Iris pigment epithelial cell (primary cell): ENCODE data around the gene CDKN2AIP.

Source experiments
- DNase-seq: peaks from one replicate; pipeline ENCODE4 v3.0.0-alpha.2; 2011; ENCODE audit warnings: low read depth

Gene CDKN2AIP, protein sequence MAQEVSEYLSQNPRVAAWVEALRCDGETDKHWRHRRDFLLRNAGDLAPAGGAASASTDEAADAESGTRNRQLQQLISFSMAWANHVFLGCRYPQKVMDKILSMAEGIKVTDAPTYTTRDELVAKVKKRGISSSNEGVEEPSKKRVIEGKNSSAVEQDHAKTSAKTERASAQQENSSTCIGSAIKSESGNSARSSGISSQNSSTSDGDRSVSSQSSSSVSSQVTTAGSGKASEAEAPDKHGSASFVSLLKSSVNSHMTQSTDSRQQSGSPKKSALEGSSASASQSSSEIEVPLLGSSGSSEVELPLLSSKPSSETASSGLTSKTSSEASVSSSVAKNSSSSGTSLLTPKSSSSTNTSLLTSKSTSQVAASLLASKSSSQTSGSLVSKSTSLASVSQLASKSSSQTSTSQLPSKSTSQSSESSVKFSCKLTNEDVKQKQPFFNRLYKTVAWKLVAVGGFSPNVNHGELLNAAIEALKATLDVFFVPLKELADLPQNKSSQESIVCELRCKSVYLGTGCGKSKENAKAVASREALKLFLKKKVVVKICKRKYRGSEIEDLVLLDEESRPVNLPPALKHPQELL

GRCh38 chr4:183444214-183445096 is at the start of gene CDKN2AIP:
TSS of gene CDKN2AIP (plus strand) at chr4:183444636. CDS start at chr4:183444798, 162 bp downstream.
- DNase-seq: peak; percentile 91

DNA sequence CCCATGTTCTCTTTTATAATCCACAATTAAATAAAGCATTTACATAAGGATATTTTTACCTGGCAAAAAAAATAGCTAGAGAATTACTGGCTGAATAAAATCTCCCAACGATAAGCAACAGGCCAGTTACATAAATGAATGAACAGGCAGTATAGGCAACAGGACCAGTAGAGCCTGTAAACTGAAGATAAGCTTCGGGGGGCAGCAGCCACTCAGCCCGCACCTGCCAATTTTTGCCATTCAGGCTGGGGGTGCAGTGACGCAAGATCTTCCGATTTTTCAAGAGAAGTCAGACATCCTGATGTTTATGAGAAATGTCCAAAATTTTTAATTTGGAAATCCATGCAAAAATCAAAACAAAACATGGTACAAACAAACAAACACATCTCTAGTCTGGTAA is 49.0 kb upstream of the CDKN2AIP start:
- no peak for DNase-seq

DNA sequence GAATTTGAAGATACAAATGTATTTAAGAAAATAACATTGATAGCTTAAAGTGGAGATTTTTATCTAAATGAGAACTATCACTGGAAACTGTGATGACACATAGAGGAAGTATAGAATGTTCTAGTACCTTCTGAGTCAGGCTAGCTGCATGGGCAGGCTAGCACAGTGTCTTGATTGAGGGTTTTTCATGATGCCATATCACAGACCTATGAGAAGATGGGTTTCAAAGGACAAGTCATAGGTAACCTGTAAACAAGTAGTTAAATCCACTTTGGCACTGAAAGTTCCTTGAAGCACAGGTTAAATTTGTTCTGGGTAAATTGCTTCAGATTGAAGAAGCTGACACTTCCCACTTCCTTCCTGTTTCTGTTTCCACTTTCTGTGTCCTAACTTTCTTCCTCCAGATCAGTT is 48.2 kb upstream of the CDKN2AIP start:
- DNase-seq: peak; percentile 36

- DNase-seq: no peak
These were observed 46.6 kb upstream of the CDKN2AIP start for GRCh38 chr4:183397741-183398297.

GRCh38 chr4:183398298-183399125 is 45.9 kb upstream of the CDKN2AIP start:
- peak; percentile 80 for DNase-seq

GRCh38 chr4:183399126-183399522 is 45.3 kb upstream of the CDKN2AIP start:
- no peak for DNase-seq

DNA sequence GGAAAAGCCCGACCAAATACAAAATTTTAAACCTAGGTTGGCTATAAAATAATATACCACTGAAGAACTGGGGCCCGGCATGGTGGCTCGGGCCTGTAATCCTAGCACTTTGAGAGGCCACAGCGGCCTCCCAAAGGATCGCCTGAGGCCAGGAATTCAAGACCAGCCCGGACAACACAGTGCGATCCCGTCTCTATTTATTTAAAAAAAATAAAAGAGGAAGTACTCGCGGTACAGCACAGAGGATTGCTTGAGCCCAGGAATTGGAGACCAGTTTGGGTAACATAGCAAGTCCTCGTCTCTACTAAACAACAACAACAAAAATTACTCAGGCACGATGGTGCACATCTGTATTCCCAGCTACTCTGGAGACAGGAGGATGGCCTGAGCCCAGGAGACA is 44.8 kb upstream of the CDKN2AIP start:
- DNase-seq: no peak

DNA sequence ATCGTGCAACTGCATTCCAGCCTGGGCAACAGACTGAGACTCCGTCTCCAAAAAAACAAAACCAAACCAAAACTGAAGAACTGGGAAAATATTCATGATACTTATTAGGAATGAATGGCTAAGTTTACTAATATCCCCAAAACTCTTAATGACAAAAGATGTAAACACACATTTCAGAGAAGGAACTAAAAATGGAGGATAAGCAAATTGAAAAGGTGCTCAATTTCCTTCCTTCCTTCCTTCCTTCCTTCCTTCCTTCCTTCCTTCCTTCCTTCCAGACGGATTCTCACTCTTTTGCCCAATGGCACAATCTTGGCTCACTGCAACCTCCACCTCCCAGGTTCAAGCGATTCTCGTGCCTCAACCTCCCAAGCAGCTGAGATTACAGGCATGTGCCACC is 44.4 kb upstream of the CDKN2AIP start:
- no peak for DNase-seq

GRCh38 chr4:183401473-183401872 is 43.0 kb upstream of the CDKN2AIP start:
- no peak for DNase-seq

DNA sequence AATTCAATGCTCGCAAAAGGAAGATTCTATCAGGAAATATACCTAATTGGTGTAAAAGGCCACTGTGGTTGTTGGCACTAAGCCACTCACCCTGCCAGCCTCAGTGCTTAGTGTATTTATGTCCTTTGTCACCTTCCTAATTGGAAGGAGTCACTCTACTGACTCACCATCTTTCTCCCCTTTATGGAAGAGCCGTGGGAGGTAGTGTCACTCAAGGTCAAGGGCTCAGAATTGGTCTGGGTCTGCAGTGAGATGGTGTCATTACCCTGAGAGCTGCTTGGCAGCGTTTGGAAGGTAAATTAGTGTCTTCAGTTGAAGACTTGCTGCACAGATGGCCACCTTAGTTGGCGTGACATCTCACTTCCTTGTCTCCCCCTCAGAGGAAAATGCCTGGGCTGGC is 41.7 kb upstream of the CDKN2AIP start:
- no peak for DNase-seq

DNA sequence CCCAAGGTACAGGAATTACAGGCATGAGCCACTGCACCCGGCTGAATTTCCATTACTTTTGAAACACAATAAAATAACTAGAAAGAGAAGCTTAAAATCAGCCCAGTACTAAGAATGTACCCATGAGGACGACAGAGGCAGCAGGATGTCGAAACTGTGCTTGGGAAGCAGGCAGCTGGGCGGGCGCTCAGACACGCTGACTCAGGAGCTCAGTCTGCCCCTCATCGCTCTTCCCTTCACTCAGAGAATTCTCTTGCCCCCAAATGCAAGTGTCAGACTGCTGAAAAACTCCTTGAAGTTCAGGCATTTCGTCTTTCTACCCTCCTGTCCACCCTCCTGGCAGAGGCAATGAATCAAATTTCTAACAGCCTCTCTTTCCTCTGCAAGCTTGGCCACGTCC is 41.0 kb upstream of the CDKN2AIP start:
- peak; percentile 13 for DNase-seq

- DNase-seq: no peak
These were observed 40.5 kb upstream of the CDKN2AIP start for GRCh38 chr4:183403961-183404360.

- DNase-seq: no peak
These were observed 39.1 kb upstream of the CDKN2AIP start for GRCh38 chr4:183405303-183405702.

DNA sequence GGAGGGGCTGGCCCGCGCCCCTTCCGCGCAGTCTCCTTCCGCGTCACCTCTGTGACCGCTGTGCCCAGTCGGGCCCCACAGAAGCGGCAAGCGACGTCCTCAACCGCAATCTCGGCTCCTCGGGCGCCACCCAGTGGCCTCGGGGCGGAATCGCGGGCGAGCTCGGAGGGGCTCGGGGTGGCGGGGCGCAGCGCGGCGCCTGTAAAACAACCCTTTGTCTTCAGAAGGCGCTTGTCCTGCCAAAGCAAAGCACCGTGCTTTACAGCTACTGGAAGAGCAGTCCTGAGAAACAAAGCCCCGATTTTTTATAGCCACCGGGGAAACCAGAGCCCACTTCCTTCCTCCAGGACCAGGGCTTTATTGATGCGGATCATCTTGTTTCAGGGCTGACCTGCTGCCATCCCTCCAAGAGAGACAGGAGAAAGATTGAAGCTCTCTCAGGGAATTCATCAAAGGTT is 37.3 kb upstream of the CDKN2AIP start:
- peak; percentile 58 for DNase-seq

- no peak for DNase-seq
These were observed 36.6 kb upstream of the CDKN2AIP start for GRCh38 chr4:183407635-183408464.

DNA sequence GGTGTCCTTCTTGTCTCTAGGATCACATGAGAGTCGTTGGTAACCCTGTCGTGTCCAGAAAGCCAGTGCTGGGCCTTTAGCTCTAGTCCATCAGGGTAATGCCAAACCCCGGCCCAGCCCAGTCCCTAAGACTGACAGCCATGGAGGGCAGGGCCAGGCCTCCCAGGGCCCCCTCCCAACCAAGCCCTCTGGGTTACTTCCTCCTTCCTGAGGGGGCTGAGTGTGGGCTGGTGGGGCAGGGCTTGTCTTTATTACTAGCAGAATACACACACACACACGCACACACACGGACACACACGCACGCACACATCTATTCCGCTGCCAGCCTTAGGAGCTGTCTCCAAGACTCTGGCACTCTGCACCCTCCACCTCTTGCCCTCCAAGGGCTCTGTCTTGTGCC is 35.6 kb upstream of the CDKN2AIP start:
- DNase-seq: no peak

- DNase-seq: no peak
These were observed 35.0 kb upstream of the CDKN2AIP start for GRCh38 chr4:183409483-183409882.

DNA sequence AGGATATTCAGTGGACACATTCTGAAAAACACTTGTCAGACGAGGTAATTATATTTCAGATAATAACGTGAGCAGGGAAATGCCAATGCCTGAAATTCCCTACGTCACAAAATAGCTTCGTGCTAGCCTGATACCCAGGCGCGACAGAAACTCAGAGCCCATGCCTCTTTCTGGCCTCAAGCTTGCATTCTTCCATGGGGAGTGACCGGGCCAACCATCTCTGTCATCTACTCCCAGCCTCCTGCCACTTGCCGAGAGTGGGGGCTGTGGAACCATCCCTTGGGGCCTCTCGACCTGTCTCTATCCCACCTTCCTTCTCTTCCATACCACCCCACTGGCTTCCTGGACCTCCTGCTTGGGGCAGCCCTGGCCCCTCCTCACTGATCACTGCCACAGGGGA is 34.5 kb upstream of the CDKN2AIP start:
- DNase-seq: no peak

GRCh38 chr4:183411291-183411861 is 33.1 kb upstream of the CDKN2AIP start:
- DNase-seq: peak; percentile 9

DNA sequence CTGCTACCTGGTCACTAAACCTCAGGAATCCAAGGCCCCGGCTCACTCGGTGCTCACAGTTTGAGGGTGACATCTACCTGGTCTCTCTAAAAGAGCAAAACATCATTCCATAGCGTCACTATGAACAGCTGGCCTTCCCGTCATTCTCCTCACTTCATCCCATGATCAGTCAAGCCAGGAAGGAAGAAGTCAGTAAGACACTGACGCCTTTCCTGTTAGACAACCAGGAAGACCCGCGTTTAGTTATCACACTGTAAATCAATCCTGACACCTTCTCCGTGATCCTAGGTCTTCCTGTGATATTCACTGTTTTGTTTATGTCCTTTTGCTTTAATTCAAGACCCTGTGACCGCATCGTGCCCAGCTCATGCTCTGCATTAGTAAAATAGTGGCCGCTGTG is 31.6 kb upstream of the CDKN2AIP start:
- DNase-seq: no peak
